GM19438 (cell line): ENCODE data around the gene CCBE1.

Source experiments
- ATAC-seq: cut with Tn5 transposase; IDR thresholded peaks from one replicate; pipeline ENCODE4 v1.9.1; 2021; ENCODE audit warnings: low read depth; ENCODE audit not compliant: unreplicated experiment

The CCBE1 gene

DNA sequence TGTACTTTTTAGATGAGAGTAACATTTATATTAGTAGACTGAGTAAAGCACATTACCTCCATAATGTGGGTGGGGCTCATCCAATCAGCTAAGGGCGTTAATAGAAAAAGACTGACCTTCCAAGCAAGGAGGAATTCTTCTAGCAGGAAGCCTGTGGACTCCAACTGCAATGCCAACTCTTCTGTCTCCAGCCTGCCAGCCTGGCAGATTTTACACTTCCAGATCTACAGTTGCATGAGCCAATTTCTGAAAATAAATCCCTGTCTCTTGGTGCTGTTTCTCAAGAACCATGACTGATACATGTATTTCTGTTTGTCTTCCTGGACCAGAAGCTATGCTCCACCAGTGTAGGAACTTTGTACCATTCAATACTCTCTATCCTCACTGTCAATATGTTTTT is 269.2 kb downstream of the CCBE1 start:
- no peak for ATAC-seq

DNA sequence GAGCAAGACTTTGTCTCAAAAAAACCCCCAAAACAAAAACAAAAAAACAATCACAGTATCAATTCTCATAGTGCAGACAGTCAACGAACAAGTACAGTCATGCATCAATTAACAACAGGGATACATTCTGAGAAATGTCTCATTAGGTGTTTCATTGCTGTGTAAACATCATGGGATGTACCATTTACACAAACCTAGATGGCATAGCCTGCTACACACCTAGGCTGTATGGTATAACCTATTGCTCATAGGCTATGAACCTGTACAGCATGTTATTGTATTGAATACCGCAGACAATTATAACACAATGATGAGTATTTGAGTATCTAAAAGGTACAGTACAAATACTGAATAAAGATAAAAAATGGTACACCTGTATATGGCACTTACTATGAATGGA is 270.4 kb downstream of the CCBE1 start:
- ATAC-seq: no peak

DNA sequence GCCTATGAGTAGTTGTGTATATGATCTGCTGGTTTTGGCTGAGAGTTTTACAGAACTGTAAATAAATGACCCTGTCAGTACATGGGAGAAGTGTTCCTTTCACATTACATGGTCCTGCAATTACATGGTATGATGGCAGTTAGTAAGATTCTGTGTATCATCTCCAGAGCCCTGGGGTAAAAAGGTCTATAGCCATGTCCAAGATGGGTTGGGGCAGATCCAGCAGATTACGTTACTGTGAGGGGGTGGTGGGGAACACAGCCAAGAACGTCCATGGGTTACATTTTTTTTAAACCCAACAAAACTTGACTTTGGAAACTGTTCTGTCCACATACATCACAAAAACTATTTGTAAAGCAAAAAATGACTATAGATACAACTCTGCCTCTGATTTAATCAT is 274.0 kb downstream of the CCBE1 start:
- no peak for ATAC-seq

DNA sequence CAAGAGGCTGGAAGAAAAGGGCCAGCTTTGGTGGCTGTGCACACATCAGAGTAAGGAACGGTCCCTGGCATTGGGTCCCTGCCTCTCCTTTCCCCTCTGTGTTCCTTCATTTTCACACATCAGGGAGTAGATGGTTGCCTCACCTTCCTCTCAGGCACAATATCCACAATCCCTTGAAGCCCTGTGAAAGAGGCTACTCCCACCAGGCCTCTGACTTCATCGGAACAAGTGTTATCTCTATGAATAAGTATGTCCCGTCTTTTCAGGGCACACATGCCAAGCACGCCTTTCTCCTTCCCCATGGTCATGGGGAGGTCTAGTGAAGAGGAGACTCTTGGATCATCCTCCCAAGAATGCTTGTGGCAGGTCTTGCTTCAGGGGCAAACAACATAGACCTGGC is 277.0 kb downstream of the CCBE1 start:
- ATAC-seq: no peak

DNA sequence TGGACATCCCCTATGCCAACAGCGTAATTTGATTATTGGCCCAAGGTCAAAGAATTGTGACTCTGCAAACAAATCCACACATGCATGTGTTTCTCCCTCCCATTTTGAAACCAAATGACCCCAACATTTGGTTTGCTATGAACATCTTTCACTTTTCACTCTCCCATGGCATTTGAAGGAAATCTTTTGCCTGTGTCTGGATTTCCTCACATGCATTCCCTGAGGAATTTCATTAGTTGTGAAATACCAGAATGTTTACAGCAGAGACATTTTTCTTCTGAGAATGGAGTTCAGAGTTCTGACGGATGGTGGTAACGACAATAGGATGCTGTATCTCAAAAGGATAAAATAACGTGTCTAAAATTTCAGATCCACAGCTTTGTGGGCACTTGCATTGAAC is 277.8 kb downstream of the CCBE1 start:
- no peak for ATAC-seq

DNA sequence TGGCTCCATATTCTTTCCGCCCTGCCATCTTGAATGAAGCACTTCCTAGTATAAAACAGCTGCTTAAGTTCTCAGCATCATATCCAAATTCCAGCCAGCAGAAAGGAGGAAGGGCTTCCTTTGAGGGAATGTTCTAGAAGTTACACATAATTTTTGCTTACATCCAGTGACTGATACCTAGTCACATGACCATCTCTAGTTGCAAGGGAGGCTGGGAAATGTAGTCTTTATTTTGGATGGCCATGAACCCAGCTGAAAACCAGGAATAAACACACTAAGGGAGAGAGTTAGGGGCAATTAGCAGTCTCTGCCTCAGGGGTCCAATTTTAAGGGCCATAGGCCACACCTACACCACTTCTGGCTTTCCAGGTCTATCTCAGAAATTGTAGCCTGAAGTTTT is 280.4 kb downstream of the CCBE1 start:
- no peak for ATAC-seq

DNA sequence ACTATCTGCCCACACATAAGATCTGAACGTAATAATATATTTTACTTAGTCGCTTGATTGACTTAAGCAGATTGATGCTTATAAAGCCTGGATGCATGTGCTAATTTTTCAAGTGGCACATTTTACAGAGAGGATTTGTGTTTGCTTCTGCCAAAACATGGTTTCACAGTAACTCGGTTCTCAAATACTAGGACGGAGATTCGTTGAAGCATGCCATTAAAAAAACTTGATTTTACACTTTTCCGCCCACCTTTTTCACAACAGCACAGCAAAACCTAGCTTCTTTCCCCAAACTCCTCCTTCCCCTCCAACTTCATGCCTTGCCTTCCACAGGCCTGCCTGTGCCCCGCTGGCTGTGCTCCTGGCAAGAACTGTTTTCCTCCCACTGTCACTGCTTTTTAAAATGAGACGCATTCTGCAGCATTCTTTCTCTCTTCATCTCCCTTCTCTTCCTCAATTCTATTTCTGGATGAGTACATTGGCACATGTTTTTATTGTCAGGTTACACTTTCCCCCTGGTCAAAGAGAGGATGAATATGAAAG is 283.0 kb downstream of the CCBE1 start:
- no peak for ATAC-seq

DNA sequence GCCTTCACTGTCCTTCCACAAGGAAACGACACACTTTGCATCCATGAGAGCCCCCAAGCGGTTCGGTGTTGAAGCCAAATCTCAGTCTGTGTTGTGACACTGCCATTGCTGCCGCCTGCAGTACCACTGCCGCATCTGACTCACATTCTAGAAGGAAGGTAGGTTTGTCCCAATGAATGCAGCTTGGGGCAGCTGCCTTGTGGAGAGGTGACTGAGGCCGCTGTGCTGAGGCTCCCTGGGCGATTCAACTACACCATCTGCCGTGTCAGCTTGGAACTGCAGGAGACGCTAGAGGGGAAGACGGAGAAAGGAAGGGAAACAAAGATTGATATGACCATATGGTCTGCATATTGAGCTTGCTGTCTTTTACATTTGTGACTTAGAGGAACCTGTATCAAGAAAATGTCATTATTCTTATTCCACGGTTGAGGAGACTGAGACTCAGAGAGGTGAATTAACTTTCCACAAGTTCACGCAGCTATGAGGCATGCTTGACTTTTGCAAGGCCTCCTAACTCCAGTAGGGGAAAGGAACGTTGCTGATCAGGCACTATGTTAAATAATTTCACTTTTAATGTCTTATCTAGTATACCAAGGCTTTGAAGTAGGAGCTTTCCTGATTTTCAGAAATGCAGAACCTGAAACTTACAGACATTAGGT is 294.7 kb downstream of the CCBE1 start:
- ATAC-seq: peak; percentile 99

DNA sequence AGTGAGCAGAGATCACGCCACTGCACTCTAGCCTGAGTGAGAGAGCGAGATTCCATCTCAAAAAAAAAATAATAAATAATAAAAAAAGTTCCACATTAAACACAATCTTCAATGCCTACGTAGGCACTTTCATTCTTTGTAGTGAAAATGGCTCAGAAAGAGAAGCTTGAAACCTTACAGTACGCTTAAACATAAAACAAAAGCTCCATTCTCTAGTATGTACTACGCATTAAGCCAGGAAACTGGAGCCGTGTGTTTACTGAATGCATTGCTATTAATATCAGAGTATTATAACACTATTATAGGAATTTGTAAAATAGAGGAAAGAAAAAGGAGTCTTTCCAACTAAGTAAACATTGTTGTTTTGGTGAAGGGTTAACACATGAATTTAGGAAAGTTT is 296.8 kb downstream of the CCBE1 start:
- no peak for ATAC-seq

DNA sequence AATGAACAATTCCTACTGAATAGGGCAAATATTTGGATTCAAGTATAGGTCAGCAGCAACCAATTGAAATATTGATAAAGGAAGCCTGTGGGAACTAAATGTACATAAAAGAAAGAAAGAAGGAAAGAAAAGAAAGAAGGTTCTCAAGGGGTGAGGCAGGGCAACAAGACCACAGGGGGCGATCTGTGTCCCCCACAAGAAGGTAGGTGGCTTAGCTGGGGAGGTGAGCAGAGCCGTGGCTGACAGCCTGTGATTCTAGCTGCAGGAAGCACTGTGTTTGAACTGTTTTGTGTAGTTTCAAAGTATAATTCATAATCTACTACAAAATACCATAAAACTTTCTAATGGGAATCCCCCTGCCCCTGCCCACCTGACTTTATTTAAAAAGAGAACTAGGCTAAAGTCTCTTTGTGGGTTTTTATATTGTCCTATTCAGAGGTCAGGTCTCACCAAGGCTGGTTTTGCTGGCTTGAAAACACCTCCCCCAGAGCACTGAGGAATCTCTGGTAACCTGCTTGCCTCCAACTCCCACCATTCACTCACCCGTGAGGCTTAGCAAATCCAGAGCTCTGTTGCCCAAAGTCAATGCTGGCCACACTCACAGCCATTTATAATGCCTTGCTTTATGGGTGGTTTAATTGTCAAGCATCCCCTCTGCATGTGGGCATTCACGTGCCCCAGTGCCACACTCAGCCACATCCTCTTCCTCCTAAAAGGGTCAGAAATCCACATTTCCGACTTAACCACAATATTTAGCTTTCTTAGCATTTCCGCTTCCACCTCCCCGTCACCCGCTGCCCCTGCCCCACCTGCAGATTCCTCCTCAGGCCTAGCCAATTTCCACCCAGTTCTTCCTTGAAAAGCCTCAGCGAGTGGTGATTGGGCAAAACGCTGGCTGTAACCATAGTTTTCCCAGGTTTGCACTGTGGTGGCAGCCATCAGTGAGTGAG is 301.7 kb downstream of the CCBE1 start:
- no peak for ATAC-seq

DNA sequence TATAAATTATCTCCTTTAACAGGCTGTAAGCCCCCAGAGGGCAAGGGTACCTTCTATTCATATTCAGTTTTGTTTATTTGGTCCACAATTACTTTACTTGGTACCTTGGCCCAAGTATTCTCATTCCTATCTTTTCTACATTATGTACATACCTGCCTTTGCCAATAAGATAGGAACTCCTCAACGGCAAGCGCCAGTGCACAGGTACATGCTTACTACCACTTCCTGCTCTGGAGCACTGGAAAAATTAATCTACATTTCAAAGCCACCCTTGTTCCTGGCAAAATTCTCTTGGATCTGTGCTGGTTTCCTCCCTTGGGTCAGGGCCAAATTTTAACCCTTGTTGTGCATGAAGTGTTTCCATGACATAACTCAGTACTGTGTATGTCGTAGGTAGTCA is 303.8 kb downstream of the CCBE1 start:
- ATAC-seq: no peak

DNA sequence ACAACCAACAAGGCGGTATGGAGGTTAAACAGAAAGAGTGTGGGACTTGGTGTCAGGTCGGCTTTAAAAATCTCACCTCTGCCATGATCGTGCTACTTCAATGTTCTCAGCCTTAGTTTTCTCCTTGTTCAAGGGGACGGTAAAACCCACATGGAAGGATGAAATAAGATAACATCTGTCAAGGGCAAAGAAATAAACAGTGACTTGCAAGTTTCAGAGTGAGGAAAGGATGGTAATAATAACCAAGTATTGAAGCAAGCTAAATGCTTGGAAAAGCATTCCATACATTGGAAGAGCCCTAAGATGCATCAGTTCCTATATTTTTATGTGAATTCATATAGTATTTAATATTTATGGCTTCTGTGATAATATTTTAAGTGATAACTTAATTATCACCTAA is 308.4 kb downstream of the CCBE1 start:
- ATAC-seq: no peak

DNA sequence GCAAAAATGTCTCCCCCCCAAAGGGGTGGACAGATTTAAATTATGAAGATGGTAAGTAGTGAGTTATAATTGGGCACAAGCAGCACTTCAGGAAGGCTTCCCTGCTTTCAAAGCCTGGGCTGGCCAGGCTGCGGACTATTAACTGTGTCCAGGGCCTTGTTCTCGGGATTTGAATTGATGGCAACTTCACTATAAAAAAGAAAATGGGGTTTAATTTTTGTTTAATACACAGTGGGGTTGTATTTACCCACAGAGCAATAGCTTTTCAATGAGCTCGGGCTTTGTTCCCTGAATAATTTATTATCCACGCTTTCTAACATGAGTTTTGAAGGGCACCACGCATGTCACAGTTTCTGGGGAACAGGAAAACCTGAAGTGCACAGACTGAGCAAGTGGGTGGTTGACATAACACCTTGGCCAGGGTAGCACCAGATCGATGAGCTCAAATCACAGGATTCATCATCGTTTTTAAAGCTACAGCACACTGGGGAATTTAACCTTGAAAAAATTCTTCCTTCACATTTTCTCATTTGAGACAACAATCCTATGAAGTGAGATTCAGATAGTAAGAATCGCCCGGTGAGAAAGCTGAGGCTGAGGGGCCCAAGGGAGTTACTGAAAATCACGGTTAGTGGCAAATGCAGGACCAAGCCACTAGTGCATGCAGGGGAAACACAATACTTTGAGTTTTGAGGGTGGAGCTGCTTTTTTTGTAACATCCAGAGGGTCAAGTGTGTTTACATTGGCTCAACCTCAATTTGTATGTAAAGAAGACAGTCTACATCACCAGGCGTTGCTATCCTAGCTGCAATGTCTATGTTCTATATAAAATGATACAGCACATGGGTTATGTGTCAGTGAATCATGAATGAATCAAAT is 309.3 kb downstream of the CCBE1 start:
- no peak for ATAC-seq

DNA sequence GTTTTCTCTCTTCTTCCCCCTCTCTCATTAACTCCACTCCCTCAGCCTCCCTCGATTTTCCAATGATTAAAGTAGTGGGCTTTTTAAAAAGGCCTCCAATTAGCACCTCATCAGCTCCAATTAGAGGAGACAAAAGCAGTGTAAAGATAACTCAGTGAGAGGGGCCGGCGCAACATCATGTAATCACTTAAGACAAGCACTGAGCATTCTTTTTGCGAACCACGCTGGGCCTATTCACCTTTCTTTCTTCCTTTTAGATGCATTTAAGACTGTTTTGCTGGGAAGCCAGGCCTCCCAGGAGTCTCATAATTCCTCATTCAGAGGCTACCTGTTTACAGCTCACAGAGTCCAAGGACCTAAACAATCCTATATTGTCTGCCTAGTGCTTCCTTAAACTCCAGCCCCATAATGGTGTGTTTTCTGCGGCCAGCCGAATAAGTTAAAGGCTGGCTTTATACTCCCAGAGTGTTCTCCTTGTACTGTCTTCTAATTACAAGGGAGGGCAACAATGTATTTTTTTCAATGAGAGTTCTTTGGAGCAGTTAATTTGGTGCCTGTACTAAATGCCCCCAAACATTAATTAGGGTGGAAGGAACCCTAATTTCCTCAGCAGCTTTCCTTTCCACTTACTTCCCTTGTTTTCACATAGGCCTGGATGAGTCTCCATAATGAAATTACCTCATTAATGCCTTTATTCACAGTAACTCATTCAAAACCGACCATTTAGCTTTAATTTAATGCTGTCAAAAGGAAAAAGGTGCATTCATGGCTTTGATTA is 310.1 kb downstream of the CCBE1 start:
- no peak for ATAC-seq

DNA sequence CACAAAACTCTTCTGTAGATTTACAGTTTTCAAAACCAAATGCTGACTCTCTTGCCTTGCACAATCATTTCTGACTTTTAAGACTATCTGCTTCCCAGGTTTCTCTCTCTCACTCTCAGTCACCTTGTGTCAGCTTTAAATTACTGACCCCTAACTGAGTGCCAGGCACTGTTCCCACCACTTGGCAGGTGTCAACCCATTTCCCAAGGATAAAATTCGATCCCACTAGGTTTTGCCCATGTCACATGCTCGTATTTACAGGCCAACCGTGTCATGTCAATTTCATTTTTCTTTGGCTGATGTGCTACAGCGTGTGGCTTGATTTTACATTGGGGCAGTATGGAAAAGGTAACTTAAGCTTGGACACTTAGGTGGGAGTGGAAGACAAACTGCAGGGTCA is 312.0 kb downstream of the CCBE1 start:
- ATAC-seq: no peak

DNA sequence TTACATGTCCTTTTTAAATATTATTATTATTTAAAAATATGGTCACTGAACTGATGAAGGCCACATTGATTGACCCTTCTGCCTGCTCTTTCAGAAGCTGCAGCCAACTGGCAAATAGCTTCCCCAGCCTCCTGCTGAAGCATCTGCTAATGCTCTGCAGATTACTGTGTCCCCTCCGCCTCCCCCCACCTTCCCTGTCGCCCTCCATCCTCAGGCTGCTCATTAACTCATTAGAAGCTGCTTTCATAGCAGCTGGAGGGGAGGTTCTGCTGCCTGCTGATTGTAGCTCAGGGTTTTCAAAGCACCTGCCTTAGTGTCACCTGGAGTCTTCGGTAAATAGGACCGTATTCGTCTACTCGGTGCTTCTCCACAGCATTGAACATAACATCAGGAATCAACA is 313.4 kb downstream of the CCBE1 start:
- ATAC-seq: no peak

DNA sequence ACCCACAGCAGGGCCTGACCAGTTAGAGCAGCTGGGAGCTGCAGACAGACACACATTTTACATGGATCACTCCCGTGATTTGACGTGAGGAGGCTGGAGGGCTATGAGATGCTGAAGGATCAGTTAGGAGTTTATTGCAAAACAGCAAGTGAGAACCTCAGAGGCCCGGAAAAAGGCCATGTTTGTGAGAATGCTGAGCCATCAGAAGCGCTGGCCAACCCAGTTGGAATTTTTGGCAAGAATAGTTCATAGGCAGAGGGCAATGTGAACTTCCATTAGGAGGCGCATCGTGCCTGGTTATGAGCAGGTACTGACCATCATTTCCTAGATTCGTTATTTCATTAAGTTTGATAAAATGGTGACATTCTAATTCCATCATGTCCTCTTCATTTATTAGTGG is 314.8 kb downstream of the CCBE1 start:
- ATAC-seq: no peak

DNA sequence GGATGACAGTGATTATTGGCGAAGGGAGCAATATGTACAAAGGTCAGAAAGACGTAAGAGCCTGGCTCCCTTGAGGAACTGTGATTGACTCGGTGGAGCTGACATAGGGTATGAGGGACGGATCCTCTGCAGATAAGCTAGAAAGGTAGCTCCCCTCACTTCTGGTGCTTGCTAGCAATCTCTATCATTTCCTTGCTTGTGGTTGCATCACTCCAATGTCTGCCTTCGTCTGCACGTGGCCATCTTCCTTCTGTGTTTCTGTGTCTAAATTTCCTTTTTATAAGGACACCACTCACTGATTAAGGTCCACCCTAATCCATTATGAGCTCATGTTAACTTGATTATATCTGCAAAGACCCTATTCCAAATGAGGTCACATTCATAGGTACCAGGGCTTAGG is 315.3 kb downstream of the CCBE1 start:
- ATAC-seq: no peak
